ENCODE data around the gene COQ8B.

The COQ8B gene

DNA sequence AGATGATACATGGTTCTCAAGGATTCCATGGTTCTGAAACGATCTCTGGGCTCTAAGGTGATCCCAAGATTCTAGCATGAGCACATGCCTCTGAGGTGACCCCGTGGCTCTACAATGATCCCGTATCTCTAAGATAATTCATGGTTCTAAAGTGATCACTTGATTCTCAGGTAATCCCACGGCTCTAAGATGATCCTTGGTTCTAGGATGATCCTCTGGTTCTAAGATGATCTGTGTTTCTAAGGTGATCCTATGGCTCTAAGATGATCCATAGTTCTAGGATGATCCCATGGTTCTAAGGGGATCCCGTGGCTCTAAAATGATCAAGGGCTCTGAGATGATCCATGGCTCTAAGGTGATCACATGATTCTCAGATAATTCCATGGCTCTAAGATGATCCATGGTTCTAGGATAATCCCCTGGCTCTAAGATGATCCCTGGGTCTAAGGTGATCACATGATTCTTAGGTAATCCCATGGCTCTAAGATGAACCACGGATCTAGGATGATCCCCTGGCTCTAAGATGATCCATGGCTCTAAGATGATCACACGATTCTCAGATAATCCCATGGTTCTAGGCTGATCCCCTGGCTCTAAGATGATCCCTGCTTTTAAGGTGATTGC is 47.6 kb downstream of the COQ8B start:
- TF ChIP-seq CSDC2 (CRISPR knock-in tag; IDR thresholded peaks at IDR 0.05) = no peak
- TF ChIP-seq ZNF8 (CRISPR knock-in tag; IDR thresholded peaks at IDR 0.05) = no peak
- TF ChIP-seq ZFP3 (CRISPR knock-in tag; IDR thresholded peaks at IDR 0.05) = no peak
- no peak for TF ChIP-seq TCF4 (CRISPR knock-in tag; IDR thresholded peaks at IDR 0.05; ENCODE audit: borderline replicate concordance)
- ATAC-seq = no peak

DNA sequence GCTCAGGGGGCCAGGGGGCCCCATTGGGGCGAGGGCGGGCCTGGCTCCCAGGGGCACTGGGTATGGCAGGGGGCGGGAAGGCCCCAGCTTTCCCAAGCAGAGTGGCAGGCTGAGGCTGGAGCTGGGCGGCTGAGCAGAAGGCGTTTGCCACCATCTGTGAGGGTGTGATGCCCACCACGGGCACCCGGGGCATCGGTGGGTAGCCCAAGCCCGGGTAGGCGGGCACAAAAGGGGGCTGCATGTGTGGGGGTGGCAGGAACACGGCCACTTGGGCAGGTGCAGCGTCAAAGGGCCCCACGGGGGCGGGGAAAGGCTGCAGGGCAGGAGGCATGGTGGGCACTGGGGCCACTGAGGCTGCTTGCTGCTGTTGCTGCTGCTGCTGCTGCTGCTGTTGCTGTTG is 49.1 kb downstream of the COQ8B start:
- TF ChIP-seq ZNF8 (CRISPR knock-in tag; IDR thresholded peaks at IDR 0.05) = no peak
- no peak for TF ChIP-seq PPARA (CRISPR knock-in tag; IDR thresholded peaks at IDR 0.05; ENCODE audit: borderline replicate concordance)
- TF ChIP-seq TOX (CRISPR knock-in tag; IDR thresholded peaks at IDR 0.05; ENCODE audit: borderline replicate concordance) = no peak
- TF ChIP-seq ZFP30 (CRISPR knock-in tag; IDR thresholded peaks at IDR 0.05) = no peak
- TF ChIP-seq, protein P1, sequence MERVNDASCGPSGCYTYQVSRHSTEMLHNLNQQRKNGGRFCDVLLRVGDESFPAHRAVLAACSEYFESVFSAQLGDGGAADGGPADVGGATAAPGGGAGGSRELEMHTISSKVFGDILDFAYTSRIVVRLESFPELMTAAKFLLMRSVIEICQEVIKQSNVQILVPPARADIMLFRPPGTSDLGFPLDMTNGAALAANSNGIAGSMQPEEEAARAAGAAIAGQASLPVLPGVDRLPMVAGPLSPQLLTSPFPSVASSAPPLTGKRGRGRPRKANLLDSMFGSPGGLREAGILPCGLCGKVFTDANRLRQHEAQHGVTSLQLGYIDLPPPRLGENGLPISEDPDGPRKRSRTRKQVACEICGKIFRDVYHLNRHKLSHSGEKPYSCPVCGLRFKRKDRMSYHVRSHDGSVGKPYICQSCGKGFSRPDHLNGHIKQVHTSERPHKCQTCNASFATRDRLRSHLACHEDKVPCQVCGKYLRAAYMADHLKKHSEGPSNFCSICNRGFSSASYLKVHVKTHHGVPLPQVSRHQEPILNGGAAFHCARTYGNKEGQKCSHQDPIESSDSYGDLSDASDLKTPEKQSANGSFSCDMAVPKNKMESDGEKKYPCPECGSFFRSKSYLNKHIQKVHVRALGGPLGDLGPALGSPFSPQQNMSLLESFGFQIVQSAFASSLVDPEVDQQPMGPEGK (CRISPR knock-in tag; IDR thresholded peaks at IDR 0.05; ENCODE audit: borderline replicate concordance) = no peak
- no peak for ATAC-seq

DNA sequence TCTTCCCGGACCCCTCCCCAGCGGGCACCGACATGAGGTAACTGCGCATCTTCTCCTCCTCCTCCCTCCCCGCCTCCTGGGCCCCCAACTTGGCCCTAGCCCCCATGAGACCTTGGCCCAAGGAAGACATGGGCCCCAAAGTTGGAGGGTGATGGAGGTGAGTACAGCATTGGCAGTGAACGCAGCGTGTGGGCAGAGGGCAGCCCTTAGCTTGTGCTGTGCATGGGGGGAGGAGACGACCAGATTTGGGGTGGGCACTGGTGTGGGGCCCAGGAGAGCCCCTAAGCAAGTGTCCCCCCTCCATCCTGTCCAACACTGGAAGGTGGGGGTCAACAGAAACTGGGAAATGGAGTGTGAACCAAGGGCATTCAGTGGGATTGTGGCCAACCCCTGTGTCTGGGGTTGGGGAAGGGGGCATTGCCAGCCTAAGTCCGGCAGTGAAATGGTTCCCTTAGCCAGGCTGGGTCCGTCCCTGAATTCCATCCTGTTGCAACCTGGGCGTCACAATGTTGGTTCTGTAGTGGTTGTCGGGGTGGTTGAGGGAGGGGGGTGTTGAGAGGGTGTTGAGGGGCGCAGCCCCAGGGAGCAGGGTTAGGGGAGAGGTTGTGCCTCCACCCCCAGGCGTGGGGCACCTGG is 49.8 kb downstream of the COQ8B start:
- TF ChIP-seq OSR1 (CRISPR knock-in tag; IDR thresholded peaks at IDR 0.05) (no peak), ZNF565 (CRISPR knock-in tag; conservative IDR thresholded peaks at IDR 0.05; ENCODE audit: low read depth) (no peak), ZFP3 (CRISPR knock-in tag; IDR thresholded peaks at IDR 0.05) (no peak)
- no peak for ATAC-seq

DNA sequence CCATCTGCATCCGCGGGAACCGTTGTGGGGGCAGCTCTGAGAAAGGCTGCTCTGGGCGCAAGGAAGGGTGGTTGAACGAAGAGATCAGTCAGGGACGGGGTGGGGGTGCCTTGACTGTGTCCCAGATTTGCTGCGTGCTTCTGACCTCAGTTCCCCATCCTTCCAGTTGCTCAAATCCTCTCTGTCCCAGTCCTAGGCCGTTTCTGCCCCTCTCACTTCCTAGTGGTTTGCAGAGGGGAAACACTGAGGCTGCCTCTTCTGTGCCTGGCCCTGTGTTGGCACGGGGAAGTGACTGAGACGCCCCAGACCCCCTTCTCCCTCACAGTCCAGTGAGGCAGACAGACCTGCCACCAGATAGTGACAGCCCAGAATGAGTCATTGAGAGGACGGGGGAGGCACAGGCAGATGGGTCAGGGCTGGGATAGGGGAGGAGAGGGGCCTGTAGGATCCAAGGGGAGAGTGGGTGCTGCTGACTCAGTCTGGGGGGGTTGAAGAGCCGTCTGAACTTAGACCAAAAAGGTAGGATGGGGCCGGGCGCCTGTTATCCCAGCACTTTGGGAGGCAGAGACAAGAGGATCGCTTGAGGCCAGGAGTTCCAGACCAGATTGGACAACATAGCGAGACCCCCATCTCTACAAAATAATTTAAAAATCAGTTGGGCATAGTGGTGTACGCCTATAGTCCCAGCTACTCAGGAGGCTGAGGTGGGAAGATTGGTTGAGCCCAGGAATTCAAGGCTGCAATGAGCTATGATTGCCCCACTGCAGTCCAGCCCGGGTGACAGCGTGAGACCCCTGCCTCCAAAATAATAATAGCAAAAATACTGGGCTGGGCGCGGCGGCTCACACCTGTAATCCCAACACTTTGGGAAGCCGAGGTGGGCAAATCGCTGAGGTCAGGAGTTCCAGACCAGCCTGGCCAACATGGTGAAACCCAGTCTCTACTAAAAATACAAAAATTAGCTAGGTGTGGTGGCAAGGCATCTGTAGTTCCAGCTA is 52.7 kb downstream of the COQ8B start:
- peak; percentile 45 for ATAC-seq
- TF ChIP-seq, protein P2, sequence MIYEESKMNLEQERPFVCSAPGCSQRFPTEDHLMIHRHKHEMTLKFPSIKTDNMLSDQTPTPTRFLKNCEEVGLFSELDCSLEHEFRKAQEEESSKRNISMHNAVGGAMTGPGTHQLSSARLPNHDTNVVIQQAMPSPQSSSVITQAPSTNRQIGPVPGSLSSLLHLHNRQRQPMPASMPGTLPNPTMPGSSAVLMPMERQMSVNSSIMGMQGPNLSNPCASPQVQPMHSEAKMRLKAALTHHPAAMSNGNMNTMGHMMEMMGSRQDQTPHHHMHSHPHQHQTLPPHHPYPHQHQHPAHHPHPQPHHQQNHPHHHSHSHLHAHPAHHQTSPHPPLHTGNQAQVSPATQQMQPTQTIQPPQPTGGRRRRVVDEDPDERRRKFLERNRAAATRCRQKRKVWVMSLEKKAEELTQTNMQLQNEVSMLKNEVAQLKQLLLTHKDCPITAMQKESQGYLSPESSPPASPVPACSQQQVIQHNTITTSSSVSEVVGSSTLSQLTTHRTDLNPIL (CRISPR knock-in tag; IDR thresholded peaks at IDR 0.05; ENCODE audit: low read depth) = no peak
- TF ChIP-seq PPARA (CRISPR knock-in tag; IDR thresholded peaks at IDR 0.05; ENCODE audit: borderline replicate concordance) = no peak
- TF ChIP-seq BACH2 (CRISPR knock-in tag; IDR thresholded peaks at IDR 0.05; ENCODE audit: borderline replicate concordance) = no peak
- TF ChIP-seq, protein P3, sequence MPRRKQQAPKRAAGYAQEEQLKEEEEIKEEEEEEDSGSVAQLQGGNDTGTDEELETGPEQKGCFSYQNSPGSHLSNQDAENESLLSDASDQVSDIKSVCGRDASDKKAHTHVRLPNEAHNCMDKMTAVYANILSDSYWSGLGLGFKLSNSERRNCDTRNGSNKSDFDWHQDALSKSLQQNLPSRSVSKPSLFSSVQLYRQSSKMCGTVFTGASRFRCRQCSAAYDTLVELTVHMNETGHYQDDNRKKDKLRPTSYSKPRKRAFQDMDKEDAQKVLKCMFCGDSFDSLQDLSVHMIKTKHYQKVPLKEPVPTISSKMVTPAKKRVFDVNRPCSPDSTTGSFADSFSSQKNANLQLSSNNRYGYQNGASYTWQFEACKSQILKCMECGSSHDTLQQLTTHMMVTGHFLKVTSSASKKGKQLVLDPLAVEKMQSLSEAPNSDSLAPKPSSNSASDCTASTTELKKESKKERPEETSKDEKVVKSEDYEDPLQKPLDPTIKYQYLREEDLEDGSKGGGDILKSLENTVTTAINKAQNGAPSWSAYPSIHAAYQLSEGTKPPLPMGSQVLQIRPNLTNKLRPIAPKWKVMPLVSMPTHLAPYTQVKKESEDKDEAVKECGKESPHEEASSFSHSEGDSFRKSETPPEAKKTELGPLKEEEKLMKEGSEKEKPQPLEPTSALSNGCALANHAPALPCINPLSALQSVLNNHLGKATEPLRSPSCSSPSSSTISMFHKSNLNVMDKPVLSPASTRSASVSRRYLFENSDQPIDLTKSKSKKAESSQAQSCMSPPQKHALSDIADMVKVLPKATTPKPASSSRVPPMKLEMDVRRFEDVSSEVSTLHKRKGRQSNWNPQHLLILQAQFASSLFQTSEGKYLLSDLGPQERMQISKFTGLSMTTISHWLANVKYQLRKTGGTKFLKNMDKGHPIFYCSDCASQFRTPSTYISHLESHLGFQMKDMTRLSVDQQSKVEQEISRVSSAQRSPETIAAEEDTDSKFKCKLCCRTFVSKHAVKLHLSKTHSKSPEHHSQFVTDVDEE (CRISPR knock-in tag; IDR thresholded peaks at IDR 0.05) = no peak
- TF ChIP-seq, protein P4, sequence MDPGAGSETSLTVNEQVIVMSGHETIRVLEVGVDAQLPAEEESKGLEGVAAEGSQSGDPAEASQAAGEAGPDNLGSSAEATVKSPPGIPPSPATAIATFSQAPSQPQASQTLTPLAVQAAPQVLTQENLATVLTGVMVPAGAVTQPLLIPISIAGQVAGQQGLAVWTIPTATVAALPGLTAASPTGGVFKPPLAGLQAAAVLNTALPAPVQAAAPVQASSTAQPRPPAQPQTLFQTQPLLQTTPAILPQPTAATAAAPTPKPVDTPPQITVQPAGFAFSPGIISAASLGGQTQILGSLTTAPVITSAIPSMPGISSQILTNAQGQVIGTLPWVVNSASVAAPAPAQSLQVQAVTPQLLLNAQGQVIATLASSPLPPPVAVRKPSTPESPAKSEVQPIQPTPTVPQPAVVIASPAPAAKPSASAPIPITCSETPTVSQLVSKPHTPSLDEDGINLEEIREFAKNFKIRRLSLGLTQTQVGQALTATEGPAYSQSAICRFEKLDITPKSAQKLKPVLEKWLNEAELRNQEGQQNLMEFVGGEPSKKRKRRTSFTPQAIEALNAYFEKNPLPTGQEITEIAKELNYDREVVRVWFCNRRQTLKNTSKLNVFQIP (CRISPR knock-in tag; IDR thresholded peaks at IDR 0.05; ENCODE audit: borderline replicate concordance, low read depth) = no peak
- no peak for TF ChIP-seq ZC3H10 (CRISPR knock-in tag; IDR thresholded peaks at IDR 0.05)
- no peak for TF ChIP-seq ESRRG (CRISPR knock-in tag; IDR thresholded peaks at IDR 0.05)
- TF ChIP-seq ZNF70 (CRISPR knock-in tag; IDR thresholded peaks at IDR 0.05) = no peak
- TF ChIP-seq ZFP30 (CRISPR knock-in tag; IDR thresholded peaks at IDR 0.05) = no peak
- no peak for TF ChIP-seq TCF4 (CRISPR knock-in tag; IDR thresholded peaks at IDR 0.05; ENCODE audit: borderline replicate concordance)
- no peak for TF ChIP-seq ZFP3 (CRISPR knock-in tag; IDR thresholded peaks at IDR 0.05)
- TF ChIP-seq ZNF565 (CRISPR knock-in tag; conservative IDR thresholded peaks at IDR 0.05; ENCODE audit: low read depth) = no peak

All from SK-N-SH treated with all-trans-retinoic acid at 6 μM for 48 hours (cell line).